Ascending aorta (tissue), 2 donors: ENCODE data around the gene AADAT. TPM values are rescaled to one million over a fixed set of nuclear protein-coding genes. Genes with fewer than 3 reads are reported as not detected.

ENCODE experiments used
- DNase-seq, 2 donors: peaks; one replicate each; pipeline ENCODE4 v3.0.0-alpha.2; 2019; ENCODE audit warnings: low spot score in 2 of 2
- H3K27ac ChIP-seq, 2 donors: fragments of 200-600 bp; sonication (generic); one replicate each; pipeline ENCODE4 v1.5.1; 2016 to 2017; ENCODE audit warnings: mild to moderate bottlenecking in 1 of 2
- H3K27me3 ChIP-seq: fragments of 200-600 bp; sonication (generic); one replicate; pipeline ENCODE4 v1.5.1; 2017
- H3K36me3 ChIP-seq, 2 donors: fragments of 200-600 bp; sonication (generic); one replicate each; pipeline ENCODE4 v1.5.1; 2016
- H3K4me1 ChIP-seq, 2 donors: fragments of 200-600 bp; sonication (generic); one replicate each; pipeline ENCODE4 v1.5.1; 2016 to 2017; ENCODE audit warnings: mild to moderate bottlenecking in 1 of 2
- H3K4me3 ChIP-seq, 2 donors: fragments of 200-600 bp; sonication (generic); one replicate each; pipeline ENCODE4 v1.5.1; 2016 to 2017; ENCODE audit warnings: mild to moderate bottlenecking in 1 of 2
- H3K9me3 ChIP-seq, 2 donors: fragments of 200-600 bp; sonication (generic); one replicate each; pipeline ENCODE4 v1.5.1; 2016
- CTCF ChIP-seq, 3 experiments: fragments of 200-600 bp in 2 of 3; fragments of 450-650 bp in 1 of 3; sonication (generic) in 2 of 3; IDR thresholded peaks; one replicate each; pipeline ENCODE4 v1.5.1; 2016 to 2019; ENCODE audit warnings: antibody characterized with exemption in 3 of 3, mild to moderate bottlenecking in 1 of 3, moderate library complexity in 1 of 3
- intact Hi-C: fragments of 100-400 bp; cut with DNase I; formaldehyde crosslinking; loops from one replicate; pipeline ENCODE4 v1.15.1; 2023
- total RNA-seq: library from RNA; depleted of rRNA; stranded (reverse); fragments of >200 nt; gene quantifications from one replicate; pipeline ENCODE4 v1.1.0, GENCODE V29; 2016

The AADAT gene
- total RNA-seq, 1 donor from 2014 or later: 19.7 TPM

GRCh38 chr4:170037481-170037880 is 52.3 kb downstream of the AADAT start:
- Histone ChIP-seq H3K27me3 (no peaks in the 10 kb centered on the region), H3K9me3 (no peaks in the 10 kb centered on the region), H3K4me3 (no peak overlapping the region), H3K4me1 (no peaks in the 10 kb centered on the region), H3K36me3 (no peaks in the 10 kb centered on the region), H3K27ac (no peak overlapping the region)
- intact Hi-C loops: no loop called here
- TF ChIP-seq CTCF (IDR thresholded peaks at IDR 0.05): no peak
- DNase-seq: no peak

GRCh38 chr4:170035845-170036244 is 53.9 kb downstream of the AADAT start:
- Histone ChIP-seq H3K9me3 (no peaks in the 10 kb centered on the region), H3K36me3 (no peaks in the 10 kb centered on the region), H3K27ac (no peak overlapping the region), H3K4me1 (no peaks in the 10 kb centered on the region), H3K4me3 (no peak overlapping the region), H3K27me3 (no peaks in the 10 kb centered on the region)
- no peak for DNase-seq
- intact Hi-C loops: no loop called here
- no peak for TF ChIP-seq CTCF (IDR thresholded peaks at IDR 0.05)

- Histone ChIP-seq H3K36me3 (no peaks in the 10 kb centered on the region), H3K4me3 (no peak overlapping the region), H3K9me3 (no peaks in the 10 kb centered on the region), H3K27me3 (no peaks in the 10 kb centered on the region), H3K4me1 (no peaks in the 10 kb centered on the region), H3K27ac (no peak overlapping the region)
- intact Hi-C loops: no loop called here
- TF ChIP-seq CTCF (IDR thresholded peaks at IDR 0.05): no peak
- no peak for DNase-seq
Measured at GRCh38 chr4:170035231-170035630, 54.5 kb downstream of the AADAT start.

- no peaks in the 10 kb centered on the region for H3K36me3 ChIP-seq
- intact Hi-C loops: no loop called here
- no peak overlapping the region for H3K4me3 ChIP-seq
- no peak for TF ChIP-seq CTCF (IDR thresholded peaks at IDR 0.05)
- DNase-seq: no peak
- H3K27me3 ChIP-seq: no peaks in the 10 kb centered on the region
- H3K9me3 ChIP-seq: no peaks in the 10 kb centered on the region
- H3K4me1 ChIP-seq: no peaks in the 10 kb centered on the region
- H3K27ac ChIP-seq: no peak overlapping the region
Measured at GRCh38 chr4:170033999-170034398, 55.8 kb downstream of the AADAT start.

- intact Hi-C loops: no loop called here
- H3K36me3 ChIP-seq: no peaks in the 10 kb centered on the region
- H3K4me3 ChIP-seq: no peak overlapping the region
- no peak overlapping the region for H3K27ac ChIP-seq
- peaks cover 0 to 8% of the 10 kb centered on the region in 2 donors for H3K4me1 ChIP-seq
- H3K9me3 ChIP-seq: no peaks in the 10 kb centered on the region
- H3K27me3 ChIP-seq: no peaks in the 10 kb centered on the region
- TF ChIP-seq CTCF (IDR thresholded peaks at IDR 0.05): no peak
- no peak for DNase-seq
Measured at GRCh38 chr4:170030121-170030520, 59.6 kb downstream of the AADAT start.
